GM10847 (cell line): ENCODE results near the gene ZXDC.

Experiments
- POLR2A ChIP-seq: IDR thresholded peaks from 2 replicates; pipeline ENCODE4 v1.6.1; 2011; ENCODE audit not compliant: insufficient read length; ENCODE audit errors: extremely low read depth

ZXDC gene

DNA sequence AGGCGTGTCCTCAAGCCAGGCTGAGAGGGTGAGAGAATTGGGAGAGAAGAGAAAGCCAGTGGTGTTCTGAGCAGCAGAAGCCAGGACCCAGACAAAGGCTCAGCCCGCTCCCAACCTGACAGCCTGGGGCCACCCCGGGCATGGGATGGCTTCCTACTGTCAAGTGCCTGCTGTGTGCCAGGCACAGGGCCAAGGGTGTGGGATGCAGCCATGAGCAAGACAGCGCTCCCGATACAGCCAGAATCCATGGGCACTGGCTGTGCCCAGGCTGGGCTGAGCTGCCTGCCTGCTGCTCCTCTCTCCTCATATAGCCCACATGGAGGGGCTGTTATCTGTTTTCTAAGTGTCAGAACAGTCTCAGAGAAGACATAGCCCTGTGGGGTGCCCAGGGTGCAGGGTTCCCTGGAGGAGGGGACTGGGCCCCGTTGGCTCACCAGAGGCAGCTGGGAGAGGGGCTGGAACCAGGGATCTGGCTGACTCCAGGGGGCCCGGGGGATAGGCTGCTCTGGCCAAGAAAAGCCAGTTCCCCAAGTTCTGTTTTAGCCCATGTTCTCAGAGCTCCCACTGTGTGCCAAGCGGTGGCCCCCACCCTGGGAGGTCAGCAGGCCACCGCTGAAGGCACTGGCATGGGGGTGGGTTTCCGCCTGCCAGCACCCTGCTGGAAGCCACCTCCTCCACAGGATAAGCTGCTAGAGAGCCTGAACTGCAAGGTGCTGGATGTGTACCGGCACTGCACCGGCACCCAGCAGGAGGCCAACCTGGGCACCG, 42.0 kb downstream of the ZXDC start:
- TF ChIP-seq POLR2A: no peak

DNA sequence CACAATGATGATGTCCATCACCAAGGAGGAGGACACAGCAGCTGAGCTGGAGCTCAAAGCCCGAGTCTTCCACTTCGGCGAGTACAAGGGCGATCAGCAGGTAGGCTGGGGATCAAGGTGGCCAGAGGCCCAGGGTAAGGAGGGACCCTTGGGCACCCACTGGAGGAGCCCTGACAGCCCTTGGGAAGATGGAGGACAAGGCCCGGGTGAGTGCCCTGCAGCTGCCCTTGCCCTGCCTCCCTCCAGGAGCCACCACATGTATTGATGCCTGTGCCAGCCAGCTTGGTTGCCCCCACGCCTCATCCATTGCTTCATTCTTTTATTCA, 42.6 kb downstream of the ZXDC start:
- no peak for TF ChIP-seq POLR2A

DNA sequence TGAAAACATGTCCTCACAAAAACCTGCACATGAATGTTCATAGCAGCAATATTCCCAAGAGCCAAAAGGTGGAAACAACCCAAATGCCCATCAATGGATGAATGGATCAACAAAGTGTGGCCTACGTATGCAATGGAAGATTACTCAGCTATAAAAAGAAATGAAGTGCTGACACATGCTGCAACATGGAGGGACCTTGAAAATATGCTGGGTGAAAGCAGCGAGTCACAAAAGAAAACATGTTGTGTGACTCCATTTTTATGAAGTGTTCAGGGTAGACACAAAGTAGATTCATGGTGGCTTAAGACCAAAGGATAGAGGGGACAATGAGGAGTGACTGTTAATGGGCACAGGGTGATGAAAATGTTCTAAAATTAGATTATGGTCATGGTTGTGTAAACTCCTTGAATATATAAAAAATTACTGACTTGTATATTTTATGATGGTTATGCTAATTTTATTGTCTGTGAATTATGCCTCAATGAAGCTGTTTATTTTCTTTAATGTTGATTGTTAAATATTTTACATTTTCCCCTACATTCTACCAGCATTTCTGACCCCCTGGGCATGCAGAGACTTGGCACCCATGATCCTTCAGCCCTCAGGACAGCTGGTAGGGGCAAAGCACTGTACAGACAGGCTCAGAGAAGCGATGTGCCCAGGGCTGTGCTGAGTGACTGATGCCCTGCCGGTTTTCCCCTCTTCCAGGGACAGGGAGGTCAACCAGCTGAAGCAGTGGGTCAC, 43.2 kb downstream of the ZXDC start:
- TF ChIP-seq POLR2A: no peak

DNA sequence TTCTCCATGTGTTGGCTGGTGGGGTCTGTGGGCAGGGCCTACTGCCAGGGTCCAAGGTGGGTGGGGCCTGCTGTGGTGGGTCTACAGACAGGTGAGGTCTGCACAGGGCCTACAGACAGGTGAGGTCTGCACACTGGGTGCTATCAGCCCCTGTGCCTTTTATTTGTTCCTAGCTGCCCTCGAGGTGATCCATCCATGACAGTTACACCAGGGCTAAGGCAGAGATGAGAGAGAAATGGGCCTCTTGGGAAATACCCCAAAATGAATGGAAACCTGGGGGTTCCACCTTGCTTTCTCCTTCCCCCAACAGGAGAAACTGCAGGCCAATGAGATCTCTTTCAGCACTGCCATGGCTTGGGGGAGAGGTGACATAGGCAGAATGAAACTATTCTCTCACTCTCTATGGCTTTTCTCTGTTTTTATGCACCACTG, 44.6 kb downstream of the ZXDC start:
- TF ChIP-seq POLR2A: no peak

DNA sequence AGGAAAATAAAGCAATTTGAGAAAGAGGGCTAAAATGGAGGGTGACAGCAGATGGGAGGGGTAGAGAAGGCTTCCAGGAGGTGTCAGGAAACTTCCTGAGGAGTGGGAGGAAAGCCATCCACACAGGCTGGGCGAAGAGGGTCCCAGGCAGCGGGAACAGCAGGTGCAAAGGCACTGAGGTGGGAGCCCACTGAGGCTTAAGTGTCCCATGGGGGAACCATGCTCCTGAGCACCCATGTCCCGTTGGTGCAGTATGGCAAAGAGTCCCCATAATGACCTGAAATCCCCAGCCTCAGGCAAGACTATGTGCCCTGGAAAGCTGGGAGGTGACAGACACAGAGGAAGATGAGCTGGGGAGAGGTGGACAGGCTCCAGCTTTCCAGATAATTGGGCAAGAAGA, 50.9 kb downstream of the ZXDC start:
- no peak for TF ChIP-seq POLR2A

DNA sequence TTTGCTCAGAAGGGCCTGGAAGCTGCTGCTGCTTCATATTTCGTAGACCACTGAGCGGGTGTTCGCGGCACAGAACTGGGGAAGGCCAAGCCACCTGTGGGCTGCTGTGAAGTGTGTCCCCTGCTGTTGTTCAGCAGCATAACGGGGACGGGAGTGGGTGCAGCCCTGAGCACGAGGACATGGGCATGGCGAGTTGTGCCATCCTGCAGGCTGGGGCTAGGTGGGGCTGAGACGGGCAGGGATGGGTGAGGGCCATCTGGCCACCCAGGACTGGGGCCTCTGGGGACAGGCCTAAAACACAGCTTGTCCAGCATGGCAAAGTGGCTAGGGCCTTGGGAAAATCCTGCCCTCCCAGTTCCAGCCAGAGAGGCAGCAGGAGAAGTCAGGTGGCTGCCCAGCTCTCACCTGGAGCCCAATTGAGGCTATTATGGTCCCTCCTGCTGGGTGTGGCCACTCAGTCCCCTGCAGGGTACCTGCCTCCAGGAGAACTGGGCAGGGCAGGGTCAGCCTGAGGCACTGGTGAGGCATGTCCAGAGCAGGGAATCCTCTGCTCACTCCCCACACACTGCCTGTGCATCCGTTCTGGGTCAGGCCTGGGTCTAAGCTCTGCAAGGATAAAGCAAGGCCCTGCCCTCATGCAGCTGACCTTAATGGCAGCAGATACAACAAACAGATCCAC, 51.5 kb downstream of the ZXDC start:
- no peak for TF ChIP-seq POLR2A

DNA sequence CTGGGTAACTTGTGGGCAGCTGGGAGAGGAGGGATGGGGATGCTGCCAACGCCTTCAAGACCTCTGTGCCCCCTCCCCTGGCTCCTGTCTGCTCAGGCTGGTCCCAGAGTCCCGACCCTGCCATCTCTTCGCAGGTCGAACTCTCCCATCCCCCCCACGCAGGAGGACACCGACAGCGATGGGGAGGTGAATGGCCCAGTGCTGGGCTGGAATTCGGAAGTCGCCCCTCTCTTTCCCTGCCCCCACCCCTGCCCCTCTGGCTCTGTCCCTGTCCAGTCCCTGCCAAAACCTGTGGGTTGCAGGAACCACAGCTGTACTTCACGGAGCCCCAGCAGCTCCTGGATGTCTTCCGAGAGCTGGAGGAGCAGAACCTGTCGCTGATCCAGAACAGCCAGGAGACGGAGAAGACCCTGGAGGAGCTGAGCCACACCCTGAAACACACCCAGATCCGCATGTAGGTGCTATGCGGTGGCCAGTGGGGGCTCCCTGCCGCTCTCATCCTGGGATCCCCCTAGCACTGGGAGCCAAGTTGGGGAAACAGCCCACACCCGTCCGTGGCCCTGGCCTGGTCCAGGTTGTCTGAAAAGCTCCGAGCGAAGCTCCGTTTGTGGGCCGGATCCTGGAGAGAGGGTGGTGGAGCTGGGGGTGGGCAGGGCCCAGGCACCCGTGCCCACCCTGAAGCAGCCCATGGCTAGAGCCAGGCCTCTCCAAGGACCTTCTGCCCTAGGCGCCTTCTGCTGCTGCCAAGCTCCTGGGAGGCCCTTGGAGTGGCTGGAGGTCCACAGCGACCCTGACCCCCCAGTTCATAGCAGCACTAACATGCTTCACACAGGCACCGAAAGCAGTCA, 52.3 kb downstream of the ZXDC start:
- no peak for TF ChIP-seq POLR2A

DNA sequence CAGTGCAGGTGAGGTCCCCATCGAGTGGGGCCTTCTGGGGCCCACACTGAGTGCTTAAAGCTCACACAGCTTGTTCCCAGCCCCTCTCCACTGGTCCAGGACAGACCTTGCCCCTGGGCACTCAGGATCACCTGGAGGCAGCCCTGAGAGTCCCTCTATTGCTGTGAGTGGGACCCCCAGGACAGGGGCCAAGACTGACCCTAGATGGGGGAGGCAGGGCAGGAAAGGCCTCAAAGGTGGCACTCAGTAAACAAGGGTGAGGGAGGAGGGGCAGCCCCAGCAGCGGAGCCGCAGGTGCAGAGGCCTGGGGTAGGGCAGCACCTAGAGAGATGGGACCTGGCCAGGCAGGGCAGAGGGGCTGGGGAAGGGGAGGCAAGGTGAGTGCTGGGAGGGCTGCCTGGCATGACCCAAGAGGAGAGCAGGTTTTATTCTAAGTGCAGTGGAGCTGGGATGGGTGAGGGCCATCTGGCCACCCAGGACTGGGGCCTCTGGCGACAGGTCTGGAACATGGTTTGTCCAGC, 53.1 kb downstream of the ZXDC start:
- TF ChIP-seq POLR2A: no peak

DNA sequence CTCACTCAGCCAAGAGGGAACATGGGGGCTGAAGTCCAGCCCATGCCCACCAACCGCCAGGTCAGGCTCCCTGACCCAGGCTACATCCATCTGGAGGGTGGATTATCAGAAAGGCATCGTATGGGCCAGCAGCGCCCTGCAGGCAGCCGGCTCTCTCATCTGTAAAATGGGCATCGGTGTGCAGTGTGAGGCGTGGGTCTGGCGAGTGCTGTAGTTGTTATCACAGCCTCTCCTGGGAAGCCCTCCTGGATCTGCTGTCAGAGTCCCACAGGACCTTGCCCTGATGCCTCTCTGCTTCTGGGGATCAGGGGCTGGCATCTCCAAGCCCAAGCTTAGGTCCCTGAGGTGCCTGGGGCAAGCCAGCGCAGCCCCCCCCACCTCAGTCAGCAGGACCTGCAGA, 53.6 kb downstream of the ZXDC start:
- TF ChIP-seq POLR2A: no peak

DNA sequence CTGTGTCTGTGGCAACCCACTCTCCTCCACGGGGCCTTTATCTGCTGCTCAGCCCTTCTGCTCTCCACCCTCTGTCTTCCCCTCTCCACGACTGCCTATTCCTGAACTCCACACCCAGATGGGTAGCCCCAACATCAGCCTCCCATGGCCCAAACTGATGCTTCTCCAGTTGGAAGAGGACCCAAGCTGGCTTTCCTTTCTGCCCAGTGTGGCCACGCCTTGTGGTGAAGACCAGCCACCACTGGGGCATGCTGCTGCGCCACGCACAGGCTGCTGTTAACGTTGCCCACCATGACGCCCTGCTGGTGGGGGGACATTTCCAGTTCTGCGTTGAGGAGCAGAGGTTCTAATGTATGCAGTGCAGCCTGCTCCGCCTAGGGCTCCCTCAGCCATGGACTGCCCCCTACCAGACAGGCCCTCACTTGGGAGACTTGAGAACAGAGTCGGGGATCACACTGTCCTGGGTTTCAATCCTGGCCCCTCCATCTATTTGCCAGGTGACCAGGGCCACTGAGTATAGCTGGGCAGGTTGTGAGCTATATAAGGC, 54.0 kb downstream of the ZXDC start:
- TF ChIP-seq POLR2A: no peak

DNA sequence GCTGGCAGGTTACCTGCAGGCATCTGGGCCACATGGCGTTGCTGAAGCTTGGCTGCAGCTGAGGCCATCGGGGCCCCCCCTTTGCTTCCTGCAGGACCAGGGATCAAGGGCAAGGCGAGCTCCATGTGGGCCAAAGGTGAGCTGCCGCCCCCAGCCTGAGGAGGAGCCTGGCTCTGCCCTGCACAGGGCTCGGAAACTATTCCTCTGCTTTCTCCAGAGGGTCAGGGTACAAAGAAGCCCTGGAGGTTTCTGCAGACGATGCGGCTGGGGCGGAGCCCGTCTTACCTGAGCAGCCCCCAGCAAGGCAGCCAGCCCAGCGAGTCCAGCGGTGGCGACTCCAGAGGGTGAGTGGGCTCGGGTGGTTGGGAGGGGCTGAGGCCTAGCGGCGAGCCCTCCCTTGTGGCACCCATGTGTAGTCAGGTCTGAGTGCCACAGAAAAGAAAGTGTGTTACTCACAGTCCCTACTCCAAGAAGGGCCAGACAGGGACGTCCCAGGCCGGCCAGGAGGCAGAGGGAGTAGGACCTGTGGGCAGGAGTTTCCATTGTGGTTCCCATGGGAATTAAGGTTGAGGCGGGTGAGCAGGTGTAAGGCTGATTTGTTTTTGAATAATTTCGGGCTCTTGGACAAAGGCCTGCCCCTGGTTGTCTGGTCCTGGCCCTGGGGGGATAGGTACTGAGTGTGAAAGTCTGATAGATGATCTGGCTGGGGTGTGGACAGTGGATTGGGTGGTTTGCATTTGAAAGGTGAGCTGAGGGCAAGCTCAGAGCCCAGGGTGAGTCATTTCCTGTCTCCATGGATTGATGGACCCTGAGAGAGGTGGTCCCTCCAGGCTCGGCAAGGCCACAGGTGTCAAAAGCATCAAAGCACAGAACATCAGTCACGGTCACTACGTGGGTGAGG, 55.6 kb downstream of the ZXDC start:
- TF ChIP-seq POLR2A: no peak

DNA sequence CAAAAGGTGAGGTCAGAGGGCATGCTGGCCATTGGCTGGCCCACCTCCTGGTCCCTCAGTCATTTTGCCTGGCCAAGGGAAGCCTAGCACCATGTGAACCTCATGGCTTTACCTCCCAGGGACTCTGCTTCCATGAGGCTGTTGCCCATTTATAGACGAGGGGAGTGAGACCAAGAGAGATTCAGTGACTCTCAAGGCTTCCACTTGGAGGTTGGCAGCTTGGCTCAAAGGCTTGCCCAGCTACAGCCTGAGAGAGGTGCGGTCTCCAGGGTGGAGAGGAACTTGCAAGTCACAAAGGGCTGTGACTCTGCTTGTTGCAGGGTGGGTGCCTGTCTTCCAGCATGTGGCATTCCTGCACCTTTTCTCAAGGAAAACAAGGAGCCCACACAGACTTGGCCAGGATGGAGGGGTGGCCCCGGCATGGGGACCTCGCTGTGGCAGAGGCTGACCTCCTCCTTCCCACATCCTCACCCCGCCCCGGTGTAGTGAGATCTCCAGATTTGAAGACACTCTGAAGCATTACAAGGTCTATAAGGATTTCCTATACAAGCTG, 56.5 kb downstream of the ZXDC start:
- no peak for TF ChIP-seq POLR2A

DNA sequence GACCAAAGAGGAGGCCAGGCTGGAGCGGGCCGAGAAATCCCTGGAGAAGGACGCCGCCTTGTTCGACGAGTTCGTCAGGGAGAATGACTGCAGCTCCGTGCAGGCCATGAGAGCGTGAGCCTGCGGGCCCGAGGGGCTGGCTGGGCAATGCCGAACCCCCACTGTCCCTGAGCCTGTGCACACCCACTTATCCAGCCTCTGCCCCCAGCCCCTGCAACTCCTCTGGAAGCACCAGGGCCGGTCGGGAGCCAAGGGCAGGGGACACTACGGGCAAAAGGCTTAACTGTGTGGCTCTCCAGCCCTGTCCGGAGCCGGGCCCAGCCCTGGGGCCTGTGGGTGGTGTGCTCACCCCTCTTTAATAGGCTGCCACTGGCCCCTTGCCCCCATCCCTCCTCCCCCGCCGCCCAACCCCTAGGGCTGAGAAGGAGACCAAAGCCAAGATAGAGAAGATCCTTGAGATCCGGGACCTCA, 57.0 kb downstream of the ZXDC start:
- TF ChIP-seq POLR2A: no peak
